ENCODE data around the gene OGFR. TPM values are rescaled to one million over a fixed set of nuclear protein-coding genes. Genes with fewer than 3 reads are reported as not detected.

Gene OGFR
- total RNA-seq, 1 donor from 2014 or later: 47.3 TPM

DNA sequence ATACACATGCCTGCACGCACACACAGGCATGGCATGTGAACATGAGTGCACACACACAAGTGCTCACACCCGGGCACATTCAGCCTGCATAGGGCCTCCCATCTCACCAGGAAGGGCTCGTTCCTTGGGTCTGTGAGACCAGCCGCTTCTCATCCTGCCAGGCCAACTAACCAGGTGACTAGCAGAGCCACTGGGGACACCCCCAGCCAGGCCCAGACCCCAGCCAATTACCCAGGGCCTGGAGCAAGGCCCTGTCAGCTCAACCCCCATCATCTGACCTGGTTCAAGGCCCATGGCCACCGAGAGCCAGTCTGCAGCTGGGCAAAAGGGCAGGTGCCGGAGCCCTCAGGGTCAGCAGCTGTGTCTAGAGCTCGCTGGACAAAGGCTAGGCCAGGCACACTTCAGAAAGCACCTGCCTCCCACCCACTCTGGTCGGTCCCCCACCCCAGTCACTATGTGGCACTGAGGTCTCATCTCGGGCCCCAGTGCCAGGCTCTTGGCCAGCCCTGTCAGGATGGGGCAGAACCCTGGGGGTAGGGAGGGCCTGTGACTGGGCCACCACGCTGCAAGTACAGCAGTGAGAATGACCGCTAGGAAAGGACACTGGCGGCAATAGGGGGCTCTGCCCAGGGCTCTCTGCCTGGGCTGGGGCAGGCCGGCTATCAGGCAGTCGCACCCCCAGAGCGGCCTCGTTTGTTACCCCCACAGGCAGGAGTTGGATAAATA, 35.1 kb upstream of the OGFR start:
- no peak for DNase-seq (ENCODE audit: low spot score)

DNA sequence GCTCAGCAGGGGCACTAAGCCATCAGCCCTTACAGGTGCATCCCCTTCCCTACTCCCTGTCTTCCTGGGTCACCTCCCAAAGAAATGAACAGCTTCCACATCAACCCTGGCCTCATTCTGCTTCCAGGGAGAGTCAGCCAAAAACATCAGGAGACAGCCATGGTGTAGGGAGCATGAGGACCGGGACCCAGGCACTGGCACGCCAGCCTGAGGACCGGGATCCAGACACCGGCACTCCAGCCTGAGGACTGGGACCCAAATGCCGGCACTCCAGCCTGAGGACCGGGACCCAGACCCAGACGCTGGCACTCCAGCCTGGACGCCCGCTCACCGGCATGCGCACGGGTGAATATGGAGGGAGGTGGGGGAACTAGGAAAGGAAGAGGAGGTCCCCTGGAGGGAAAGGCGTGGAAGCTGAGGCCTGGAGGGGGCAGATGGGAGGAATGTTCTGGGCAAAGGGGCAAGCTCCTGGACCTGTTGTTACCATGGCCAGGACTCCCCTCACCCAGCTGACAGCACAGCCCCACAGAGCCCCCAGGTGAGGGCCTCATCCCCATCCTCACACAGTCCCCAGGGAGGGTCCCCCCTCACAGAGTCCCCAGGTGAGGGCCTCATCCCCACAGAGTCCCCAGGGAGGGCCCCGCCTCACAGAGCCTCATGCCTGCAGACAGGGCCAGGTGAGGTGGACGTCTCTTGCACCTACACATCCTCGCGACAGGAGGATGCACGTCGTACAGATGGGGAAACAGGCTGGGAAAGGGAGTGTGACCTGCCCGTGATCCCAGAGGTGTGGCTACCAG, 34.3 kb upstream of the OGFR start:
- no peak for DNase-seq (ENCODE audit: low spot score)

DNA sequence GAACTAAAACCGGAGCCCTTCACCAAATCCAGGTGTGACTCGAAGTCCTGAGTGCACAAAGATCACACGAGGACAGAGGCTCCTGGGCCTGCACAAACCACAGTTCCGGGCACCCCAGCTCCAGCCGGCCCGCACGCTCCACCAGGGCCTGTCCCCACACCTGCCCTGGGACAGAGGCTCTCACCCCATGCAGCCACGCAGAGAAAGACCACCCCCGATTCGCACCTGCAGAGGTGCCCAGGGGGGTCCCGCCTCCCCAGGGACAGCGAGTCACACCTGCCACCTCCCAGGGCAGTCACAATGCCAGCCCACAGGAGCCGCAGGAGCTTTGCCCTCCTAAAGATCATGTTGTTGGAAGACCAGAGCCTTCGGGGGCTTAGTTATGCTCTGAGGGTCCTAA, 33.7 kb upstream of the OGFR start:
- DNase-seq (ENCODE audit: low spot score): no peak

DNA sequence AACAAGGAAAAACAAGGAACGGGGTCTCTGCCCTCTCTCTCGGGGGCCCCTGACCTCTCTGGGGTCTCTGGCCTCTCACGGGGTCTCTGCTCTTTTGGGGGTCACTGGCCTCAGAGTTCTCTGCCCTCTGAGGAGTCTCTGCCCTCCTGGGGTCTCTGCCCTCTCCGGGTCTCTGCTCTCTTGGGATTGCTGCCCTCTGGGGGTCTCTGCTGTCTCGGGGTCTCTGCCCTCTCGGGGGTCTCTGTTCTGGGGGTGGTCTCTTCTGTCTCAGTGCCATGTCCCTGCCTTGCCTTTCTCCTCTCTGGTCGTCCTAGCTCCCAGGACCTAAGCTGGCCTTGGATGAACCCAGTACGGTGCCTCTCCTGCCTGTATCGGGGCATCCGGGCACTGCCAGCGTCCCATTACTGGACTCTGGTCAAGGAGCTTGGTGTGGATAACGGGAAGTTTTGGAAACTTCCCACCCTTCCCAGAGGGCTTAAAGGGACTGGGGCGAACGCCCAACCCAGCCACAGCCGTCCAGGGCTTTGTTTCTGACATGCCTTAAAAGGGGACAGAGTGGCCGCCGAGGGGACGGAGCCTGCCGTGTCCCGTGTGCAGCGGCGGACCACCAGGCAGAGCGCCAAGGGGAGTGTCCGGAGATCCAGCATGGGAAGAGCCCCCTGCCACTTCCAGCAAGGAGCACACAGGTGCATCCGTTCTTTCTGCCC, 33.1 kb upstream of the OGFR start:
- DNase-seq (ENCODE audit: low spot score): no peak

DNA sequence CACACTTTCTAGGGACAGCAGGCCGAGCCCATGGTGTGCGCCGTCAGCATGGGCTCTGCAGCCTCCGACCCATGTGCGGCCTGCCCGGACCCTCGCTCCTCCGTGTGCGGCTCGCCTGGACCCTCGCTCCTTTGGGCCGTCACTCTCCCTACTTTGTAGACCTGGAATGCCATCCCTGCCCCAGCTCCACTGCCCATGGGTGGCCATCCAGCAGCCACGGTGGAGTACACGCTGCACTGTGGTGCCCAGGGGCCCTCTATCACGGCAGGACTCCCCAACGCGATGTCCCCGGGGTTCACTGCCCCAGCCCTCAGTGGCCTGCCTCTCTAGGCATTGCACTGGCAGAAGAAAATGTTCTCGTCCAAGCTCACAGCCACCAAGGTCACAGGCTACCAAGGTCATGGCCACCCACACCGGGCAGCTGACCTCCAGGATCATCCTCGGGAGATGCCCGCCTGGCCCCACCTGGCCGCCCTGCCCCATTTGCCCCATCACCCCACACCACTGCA, 32.5 kb upstream of the OGFR start:
- DNase-seq (ENCODE audit: low spot score): no peak

DNA sequence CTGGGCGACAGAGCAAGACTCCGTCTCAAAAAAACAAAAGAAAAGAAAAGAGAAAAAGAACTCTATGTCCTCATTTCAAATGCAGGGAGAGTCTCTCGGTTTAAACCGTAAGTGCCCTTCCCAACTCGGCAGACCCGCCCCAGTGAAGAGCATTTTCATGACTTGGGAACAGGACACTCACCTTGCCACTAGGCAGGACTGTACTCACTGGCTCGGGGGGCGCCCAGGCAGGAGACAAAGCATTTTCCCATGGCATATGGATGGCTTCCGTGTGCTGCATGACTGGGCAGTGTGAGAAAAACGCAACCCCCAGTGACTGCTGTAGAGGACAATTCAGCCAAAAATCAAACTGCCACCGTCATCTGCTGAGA, 32.0 kb upstream of the OGFR start:
- no peak for DNase-seq (ENCODE audit: low spot score)

DNA sequence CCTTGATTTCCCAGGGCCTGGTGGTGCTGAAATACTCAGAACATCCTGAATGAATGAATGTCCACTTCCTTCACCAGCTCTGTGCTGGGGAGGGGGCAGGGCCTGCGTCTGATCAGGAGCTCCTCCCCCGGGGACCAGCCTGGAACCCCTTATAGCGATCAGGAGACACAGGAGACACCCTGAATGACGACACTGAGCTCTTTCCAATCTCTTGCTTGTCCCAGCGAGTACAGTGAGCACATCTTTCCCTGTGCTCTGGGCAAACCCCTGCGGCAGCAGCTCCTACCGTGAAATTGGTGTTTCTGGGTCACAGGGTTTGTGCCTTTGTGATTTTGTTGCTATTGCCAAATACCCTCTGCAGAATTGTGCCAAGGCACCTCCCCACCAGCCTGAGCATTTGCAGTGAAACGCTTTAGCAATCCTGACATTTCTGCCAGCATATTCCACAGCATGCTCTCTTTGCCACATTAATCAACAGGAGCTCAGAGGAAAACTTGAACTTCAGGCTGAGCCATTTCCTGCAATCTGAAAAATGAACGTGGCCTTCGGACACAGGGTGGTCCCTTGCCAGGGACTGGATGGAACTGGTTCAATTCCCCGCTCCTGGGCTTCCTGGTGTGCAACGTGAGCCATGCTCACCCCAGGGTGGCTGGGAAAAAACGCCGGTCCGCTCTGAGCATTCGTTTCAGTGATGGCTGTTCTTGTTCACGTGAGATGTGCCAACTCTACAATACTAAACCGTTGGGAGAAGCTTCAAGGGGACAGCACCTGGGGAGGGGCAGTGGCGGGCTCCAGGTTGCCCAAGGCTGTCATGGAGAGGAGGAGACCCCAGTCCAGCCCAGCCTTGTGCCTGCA, 31.4 kb upstream of the OGFR start:
- no peak for DNase-seq (ENCODE audit: low spot score)

DNA sequence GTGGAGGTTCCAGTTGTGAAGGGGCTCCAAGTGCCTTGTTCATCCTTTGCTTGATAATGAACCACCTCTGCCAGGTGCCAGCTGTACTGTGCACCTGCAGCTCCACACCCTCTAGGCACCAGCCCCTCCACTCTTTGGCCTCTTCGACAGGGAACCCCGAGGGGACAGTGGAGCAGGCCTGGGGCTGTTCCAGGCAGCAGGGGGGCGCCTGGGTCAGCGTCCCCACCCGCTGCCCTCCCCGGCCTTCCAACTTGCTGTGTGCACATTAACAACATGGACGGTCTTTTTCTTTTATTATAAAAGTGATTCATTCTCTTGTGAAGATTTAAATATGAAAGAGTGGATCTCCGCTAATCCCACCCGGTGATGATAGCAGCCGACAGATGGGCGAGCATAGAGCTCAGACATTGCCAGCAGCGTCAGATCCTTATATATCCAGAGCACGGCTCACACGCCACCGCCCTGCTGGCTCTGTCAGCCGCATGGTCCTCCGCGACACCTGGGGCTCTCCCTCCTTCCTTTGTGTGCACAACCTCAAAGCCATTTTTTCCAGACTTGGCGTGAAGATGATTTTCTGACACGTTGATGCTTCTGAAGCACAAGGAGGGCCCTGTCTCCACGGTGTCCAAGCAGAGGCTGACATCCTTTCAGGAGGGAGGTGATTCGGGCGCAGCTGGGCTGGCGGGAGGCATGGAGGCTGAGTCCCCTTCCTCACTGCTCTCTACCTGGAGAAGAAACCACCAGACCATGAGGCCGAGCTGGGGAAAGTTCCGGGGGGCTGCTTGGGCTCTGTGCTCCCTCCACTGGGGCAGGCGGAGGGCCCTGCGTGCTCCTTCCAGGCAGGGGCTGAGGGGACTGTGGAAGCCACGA, 30.6 kb upstream of the OGFR start:
- DNase-seq (ENCODE audit: low spot score): no peak

DNA sequence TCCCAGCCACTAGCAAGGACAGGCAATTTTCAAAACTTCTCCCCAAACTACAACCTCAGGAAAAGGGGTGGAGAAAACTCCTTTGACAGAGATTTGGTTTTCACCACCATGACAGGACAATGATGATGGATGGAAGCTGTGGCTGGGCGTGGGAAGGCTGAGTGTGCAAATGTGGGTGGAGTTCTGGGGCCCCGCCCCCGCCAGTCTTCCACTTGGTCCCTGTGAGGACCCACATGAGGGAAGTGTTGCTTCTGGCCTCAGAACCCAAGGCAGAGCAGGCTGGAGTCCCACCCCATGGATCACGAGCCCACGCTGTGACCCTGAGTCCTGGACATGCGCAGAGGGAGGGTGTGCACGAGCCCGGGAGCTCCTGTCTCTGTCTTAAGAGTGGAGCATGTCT, 29.9 kb upstream of the OGFR start:
- DNase-seq (ENCODE audit: low spot score): no peak

DNA sequence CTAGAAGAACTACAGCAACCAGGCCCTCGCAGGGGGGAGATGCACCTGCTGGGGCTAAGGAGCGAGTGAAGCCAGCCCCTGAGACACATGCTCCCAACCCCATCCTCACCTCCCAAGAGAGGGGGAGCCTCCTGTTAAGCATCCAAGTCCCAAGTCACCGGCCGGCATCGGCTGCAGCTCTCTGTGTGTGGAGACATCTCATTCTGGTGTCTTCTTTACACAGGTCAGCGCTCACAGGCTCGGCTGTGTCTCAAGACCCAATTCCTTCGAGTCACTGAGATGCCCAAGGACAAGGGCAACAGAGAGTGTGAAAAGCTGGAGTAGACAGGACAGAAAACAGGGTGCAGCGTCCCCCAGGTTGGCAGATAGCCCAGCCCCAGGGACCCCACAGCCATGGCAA, 29.4 kb upstream of the OGFR start:
- no peak for DNase-seq (ENCODE audit: low spot score)

DNA sequence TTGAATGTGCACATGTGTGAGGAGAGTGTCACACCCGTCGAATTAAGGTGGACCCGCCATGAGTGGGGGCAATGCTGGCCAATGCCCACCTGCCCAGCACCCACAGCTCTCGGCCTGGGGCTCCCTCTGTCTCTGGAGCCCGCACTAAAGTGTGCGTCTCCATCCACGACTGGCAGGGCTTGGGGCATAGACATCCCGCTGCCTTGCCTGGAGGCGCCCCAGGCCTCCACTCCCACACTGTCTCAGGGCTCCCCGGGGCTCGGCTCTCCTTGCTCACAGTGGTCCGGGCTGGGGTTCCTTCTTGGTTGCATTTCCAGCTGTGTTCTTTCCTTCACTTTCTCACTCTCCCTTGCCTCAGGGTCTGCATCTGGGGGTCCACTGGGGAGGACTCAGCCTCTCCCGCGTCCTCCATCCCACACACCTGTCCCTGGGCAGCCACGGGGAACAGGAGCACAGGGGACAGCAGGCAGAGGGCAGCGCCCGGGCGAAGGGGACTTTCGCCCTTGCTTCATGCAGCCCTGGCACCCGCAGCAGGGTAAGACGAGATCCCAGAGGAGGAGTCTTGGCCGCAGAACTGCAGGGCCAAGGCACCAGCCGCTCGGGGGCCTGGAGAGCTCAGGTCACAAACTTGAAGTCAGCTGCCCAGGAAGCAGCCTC, 28.5 kb upstream of the OGFR start:
- no peak for DNase-seq (ENCODE audit: low spot score)

DNA sequence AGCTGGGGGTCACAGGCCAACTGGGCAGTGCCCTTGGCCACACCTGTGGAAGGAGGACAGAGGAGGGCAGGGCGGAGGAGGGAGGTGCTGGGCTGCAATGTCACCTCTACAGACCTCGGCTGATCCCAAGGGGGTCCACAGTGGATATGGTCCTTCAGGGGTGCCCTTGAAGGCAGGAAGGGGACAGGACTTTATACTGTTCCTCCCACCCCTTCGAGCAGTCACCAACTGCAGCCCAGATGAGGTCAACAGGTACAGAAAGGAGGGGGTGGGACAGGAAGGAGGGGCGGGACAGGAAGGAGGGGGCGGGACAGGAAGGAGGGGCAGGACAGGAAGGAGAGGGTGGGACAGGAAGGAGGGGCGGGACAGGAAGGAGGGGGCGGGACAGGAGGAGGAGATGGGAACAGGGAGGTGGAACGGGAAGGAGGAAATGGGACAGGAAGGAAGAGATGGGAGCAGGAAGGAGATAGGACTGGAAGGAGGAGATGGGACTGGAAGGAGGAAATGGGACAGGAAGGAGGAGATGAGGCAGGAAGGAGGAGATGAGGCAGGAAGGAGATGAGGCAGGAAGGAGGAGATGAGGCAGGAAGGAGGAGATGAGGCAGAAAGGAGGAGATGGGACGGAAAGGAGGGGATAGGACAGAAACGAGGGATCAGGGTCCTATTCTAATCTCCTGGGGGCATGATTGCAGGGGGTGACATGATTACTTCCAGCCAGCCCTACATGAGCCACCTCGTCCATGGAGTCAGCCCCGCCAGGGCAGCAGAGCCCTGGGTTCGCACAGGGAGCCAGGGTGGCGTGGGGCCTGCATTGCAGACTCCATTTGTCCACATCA, 27.7 kb upstream of the OGFR start:
- DNase-seq (ENCODE audit: low spot score): no peak

DNA sequence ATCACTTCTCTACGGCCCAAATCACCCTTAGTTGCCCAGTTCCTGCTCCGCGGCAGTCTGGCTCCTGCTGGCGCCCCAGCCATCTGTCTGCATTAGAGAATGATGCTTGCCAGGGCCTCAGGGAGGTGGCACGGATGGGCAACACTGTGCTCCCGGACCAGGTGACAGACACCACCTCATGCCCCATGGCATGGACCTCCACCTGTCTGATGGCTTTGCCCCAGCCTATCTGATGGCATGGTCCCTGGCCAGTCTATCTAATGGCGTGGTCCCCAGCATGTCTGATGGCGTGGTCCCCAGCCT, 27.2 kb upstream of the OGFR start:
- DNase-seq (ENCODE audit: low spot score): no peak

DNA sequence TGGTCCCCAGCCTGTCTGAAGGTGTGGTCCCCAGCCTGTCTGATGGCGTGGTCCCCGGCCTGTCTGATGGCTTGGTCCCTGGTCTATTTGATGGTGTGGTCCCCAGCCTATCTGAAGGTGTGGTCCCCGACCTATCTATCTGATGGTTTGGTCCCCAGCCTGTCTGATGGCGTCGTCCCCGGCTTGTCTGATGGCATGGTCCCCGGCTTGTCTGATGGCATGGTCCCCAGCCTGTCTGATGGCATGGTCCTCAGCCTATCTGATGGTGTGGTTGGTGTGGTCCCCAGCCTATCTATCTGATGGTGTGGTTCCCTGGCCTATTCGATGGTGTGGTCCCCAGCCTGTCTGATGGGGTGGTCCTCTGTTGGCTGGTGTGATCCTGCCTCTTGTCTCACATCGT, 26.6 kb upstream of the OGFR start:
- DNase-seq (ENCODE audit: low spot score): no peak

DNA sequence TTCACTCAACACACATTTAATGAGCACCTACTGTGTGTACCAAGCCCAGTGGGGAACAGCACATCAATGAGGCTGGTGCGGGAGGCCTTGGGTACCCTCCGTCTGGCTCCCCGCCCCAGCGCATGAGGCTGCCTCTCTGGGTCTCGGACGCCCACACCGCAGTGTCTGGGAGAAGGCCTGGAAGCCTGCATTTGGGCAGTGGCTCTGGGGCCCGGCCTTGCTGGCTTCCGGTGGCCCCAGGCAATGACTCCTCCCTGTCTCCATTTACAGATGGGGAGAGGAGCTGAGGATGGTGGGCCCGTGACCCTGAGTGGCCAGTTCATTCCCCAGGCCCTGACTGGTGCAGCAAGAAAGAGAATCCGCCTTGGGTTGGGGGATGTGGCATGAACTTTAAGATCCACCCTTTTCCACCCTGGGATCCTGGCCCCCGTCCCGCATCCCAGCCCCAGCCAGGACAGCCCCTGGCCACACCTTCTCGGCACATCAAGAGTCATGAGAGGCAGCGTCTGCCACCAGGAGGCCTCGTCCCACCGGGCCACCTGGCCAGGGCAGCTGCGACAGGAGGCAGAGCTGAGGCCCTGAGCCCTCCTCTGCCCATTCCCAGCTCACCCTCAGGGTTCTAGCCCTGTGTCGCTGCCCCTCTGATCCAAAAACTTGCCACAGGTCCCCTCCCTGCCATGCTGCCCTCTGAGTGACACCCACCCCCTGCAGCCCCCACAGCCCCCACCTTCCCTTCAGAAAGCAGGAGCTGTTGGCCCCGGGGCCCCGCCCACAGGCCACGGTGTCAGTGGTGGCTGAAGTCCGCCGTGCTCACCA, 25.8 kb upstream of the OGFR start:
- no peak for DNase-seq (ENCODE audit: low spot score)

DNA sequence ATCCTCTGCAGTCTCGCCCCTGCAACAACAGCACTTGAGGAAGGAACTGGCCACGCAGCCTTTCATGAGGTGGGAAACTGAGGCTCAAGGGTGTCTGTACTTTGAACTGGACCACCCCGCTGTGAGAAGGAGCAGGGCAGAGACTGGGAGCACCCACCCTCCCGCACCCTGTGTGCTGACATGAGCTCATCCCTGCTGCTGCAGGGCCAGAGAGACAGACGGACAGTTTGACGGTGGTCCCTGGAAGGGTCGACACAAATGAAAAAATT, 25.3 kb upstream of the OGFR start:
- DNase-seq (ENCODE audit: low spot score): no peak

DNA sequence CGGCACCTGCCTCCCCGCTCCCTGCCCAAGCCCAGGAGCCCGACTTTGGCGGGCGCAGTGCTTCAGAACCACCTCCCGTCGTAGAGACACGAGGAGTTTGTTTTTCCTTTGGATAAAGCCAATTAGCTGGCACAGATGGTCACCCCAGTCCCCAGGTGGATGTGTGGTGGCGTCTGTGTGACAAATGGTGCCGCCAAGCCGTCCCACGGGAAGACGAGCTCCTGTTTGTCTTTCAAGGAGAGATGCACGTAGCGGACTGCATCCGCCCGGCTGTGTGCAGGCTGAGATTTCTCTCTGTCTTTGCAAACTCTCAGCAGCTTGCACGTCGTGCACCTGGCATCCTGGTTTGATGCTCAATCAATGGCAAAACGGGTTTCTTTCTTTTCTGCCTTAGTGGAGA, 24.4 kb upstream of the OGFR start:
- no peak for DNase-seq (ENCODE audit: low spot score)

DNA sequence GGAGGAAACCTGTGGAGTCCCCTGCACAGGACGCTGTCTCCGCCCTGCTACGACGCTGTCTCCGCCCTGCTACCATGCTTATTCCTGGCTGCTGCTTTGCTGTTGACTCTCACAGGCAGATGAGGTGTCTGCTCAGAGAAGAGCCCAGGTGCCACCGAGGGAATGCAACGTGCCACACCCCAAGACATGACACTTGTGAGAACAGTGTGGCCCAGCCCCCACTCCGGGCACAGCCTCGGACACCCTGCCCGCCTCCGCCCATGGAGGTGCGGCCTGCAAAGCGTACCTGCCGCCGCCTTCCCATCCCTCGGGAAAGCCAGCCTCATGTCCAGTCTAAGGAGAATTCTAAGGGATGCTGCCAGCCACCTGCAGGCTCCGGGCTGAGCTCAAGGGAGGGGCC, 23.9 kb upstream of the OGFR start:
- no peak for DNase-seq (ENCODE audit: low spot score)
